ENCODE measurements around the gene MDH1B.

The MDH1B gene

GRCh38 chr2:206764673-206765241 lies 371 bp downstream of the MDH1B start:
- Histone ChIP-seq H3K4me3 (ENCODE audit: insufficient read depth, low read length, poor library complexity, severe bottlenecking) (peak overlapping the region; percentile 90), H3K36me3 (ENCODE audit: low read length) (peaks cover 3% of the 10 kb centered on the region; the same call in 1 of the 2 replicates), H3K9me3 (ENCODE audit: insufficient read depth, low read length) (no peaks in the 10 kb centered on the region), H4K20me1 (ENCODE audit: low read depth, low read length) (no peaks in the 10 kb centered on the region), H3K9me2 (replicated peaks; ENCODE audit: insufficient read depth, low read length) (no peaks in the 10 kb centered on the region), H2AFZ (ENCODE audit: low read depth, low read length, severe bottlenecking) (peak overlapping the region; percentile 89), H3K79me2 (ENCODE audit: insufficient read depth, low read length) (peaks cover 34% of the 10 kb centered on the region), H3K4me2 (ENCODE audit: low read depth, low read length, poor library complexity, severe bottlenecking) (peak overlapping the region; percentile 93), H3K27me3 (ENCODE audit: low read length) (no peaks in the 10 kb centered on the region), H3K27ac (ENCODE audit: low read depth, low read length) (peak overlapping the region; percentile 68; the same call in 1 of the 2 replicates), H3F3A (ENCODE audit: insufficient read depth) (no peaks in the 10 kb centered on the region), H3K9ac (ENCODE audit: low read length) (peak overlapping the region; percentile 83)
- TF ChIP-seq EZH2phosphoT487 (conservative IDR thresholded peaks at IDR 0.05; ENCODE audit: low read length) (no peak), CTCF (IDR thresholded peaks at IDR 0.05; ENCODE audit: insufficient read depth, low read length, poor library complexity, severe bottlenecking) (no peak)

GRCh38 chr2:206756816-206757215 lies 8.3 kb downstream of the MDH1B start:
- Histone ChIP-seq H3K4me3 (ENCODE audit: insufficient read depth, low read length, poor library complexity, severe bottlenecking) (no peak overlapping the region), H3K9me2 (replicated peaks; ENCODE audit: insufficient read depth, low read length) (no peaks in the 10 kb centered on the region), H3K27me3 (ENCODE audit: low read length) (no peaks in the 10 kb centered on the region), H4K20me1 (ENCODE audit: low read depth, low read length) (no peaks in the 10 kb centered on the region), H3F3A (ENCODE audit: insufficient read depth) (no peaks in the 10 kb centered on the region), H3K36me3 (ENCODE audit: low read length) (no peaks in the 10 kb centered on the region), H3K9ac (ENCODE audit: low read length) (no peak overlapping the region), H3K79me2 (ENCODE audit: insufficient read depth, low read length) (no peaks in the 10 kb centered on the region), H2AFZ (ENCODE audit: low read depth, low read length, severe bottlenecking) (no peak overlapping the region), H3K9me3 (ENCODE audit: insufficient read depth, low read length) (no peaks in the 10 kb centered on the region), H3K4me2 (ENCODE audit: low read depth, low read length, poor library complexity, severe bottlenecking) (no peak overlapping the region), H3K27ac (ENCODE audit: low read depth, low read length) (no peak overlapping the region)
- TF ChIP-seq EZH2phosphoT487 (conservative IDR thresholded peaks at IDR 0.05; ENCODE audit: low read length) (no peak), CTCF (IDR thresholded peaks at IDR 0.05; ENCODE audit: insufficient read depth, low read length, poor library complexity, severe bottlenecking) (no peak)

GRCh38 chr2:206740800-206741199 lies 24.3 kb downstream of the MDH1B start:
- H3K27ac ChIP-seq (ENCODE audit: low read depth, low read length) = no peak overlapping the region
- no peak overlapping the region for H3K9ac ChIP-seq (ENCODE audit: low read length)
- H3K4me3 ChIP-seq (ENCODE audit: insufficient read depth, low read length, poor library complexity, severe bottlenecking) = no peak overlapping the region
- no peaks in the 10 kb centered on the region for H3K79me2 ChIP-seq (ENCODE audit: insufficient read depth, low read length)
- H2AFZ ChIP-seq (ENCODE audit: low read depth, low read length, severe bottlenecking) = no peak overlapping the region
- H3K9me3 ChIP-seq (ENCODE audit: insufficient read depth, low read length) = no peaks in the 10 kb centered on the region
- no peaks in the 10 kb centered on the region for H3F3A ChIP-seq (ENCODE audit: insufficient read depth)
- TF ChIP-seq CTCF (IDR thresholded peaks at IDR 0.05; ENCODE audit: insufficient read depth, low read length, poor library complexity, severe bottlenecking) = no peak
- no peak for TF ChIP-seq EZH2phosphoT487 (conservative IDR thresholded peaks at IDR 0.05; ENCODE audit: low read length)
- H3K27me3 ChIP-seq (ENCODE audit: low read length) = no peaks in the 10 kb centered on the region
- no peaks in the 10 kb centered on the region for H4K20me1 ChIP-seq (ENCODE audit: low read depth, low read length)
- H3K36me3 ChIP-seq (ENCODE audit: low read length) = no peaks in the 10 kb centered on the region
- H3K9me2 ChIP-seq (replicated peaks; ENCODE audit: insufficient read depth, low read length) = no peaks in the 10 kb centered on the region
- no peak overlapping the region for H3K4me2 ChIP-seq (ENCODE audit: low read depth, low read length, poor library complexity, severe bottlenecking)

All from SU-DHL-6 (cell line).